ENCODE data around the gene SRP72.

The SRP72 gene

DNA sequence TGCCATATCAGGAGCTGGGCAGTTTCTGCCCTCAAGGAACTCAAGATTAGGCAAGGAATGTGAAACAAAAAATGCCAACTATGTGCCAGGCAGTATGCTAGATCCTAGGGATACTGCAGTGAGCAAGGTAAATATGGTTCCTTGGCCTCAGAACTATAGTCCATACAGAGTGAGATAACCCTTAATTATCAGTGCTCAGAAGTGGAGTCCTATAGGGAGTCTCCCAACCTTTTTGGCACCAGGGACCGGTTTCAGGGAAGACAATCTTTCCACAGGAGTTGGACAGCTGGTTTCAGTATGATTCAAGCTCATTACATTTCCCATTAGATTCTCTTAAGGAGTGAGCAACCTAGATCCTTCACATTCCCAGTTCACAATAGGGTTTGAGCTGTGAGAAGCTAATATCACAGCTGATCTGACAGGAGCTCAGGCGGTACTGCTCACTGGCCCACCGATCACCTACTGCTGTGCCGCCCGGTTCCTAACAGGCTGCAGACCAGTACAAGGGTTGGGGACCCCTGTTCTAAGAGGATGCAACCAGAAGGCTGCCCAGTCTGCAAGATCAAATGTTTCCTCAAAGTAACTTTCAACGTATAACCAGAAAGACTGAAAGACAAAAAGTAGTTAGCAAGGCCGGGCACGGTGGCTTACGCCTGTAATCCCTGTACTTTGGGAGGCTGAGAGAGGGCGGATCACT lies 1.7 kb upstream of the SRP72 start:
- DNase-seq (ENCODE audit: low read depth), result peak; percentile 44

DNA sequence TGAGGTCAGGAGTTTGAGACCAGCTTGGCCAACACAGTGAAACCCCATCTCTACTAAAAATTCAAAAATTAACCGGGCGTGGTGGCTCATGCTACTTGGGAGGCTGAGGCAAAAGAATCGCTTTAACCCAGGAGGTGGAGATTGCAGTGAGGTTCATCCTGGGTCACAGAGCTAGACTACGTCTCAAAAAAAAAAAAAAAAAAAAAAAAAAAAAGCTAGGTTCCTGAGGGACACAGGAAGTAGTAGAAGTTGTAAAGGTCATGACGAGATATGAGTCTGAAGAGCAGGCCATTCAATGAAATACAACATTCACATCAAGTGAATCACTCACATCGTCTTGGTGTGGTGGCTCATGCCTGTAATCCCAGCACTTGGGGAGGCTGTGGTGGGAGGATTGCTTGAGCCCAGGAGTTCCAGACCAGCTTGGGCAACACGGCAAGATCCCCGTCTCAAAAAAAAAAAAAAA lies 1.1 kb upstream of the SRP72 start:
- DNase-seq (ENCODE audit: low read depth), result peak; percentile 96

DNA sequence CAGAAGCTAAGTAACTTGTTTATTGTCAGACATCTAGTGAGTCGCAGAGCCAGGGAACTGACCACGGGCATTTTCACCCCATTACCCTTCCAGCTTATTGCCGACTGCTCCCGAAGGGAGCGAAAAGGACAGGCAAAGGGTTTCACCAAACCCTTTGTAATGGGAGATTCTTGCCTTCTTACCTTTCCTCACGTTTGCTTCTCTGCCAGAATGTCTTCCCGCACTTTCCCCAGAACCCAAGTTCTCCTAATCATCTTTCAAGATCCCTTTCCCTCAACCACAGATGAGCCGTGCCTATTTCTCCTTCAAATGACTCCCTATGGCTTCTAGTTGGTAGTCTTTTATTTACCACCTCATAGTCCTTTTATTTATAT lies 520 bp upstream of the SRP72 start:
- DNase-seq (ENCODE audit: low read depth), result no peak

DNA sequence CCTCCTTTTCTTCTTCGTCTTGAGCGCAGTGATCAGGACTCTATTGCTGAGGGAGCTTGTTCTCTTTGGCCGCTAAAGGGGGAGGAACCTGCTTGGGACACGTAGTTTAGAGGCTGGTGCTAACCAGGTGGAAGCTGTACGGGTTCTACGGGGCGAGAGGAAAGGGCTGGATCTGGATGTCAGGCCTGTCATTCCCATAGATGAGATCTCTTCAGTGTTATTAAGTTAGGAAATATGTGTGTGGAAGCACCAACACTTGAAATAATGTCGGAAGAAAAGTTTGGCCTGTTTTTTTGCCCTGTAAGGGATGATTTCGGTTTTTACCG lies 643 bp downstream of the SRP72 start:
- DNase-seq (ENCODE audit: low read depth), result peak; percentile 44

DNA sequence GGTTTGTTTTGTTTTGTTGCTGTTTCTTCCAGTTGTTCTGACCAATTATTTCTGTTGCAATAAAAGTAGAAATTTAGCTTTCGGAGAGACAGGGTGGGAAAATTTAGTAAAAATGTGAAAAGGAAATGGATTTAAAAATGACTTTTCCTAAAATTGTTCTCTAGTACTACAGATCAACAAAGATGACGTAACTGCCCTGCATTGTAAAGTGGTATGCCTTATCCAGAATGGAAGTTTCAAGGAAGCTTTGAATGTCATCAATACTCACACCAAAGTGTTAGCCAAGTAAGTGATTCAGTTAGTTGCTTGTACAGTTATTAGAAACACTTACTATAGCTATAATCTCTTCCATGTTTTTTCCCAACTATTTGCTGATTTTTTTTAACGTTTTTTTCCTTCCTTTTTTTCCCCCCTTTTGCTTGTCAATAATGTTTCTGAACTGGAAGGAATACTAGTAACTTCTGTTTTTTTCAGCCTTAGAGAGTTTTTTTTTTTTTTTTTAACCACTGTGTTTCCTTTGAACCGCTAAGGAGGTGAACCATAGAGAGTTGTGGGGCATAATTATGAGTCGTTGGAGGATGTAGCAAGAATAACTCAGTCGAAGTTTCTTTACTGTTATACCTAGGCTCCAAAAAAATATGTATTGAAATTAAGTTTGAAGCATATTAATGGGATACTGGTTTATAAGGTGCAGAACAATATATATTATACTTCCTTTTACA lies 2.2 kb downstream of the SRP72 start:
- DNase-seq (ENCODE audit: low read depth), result peak; percentile 9

DNA sequence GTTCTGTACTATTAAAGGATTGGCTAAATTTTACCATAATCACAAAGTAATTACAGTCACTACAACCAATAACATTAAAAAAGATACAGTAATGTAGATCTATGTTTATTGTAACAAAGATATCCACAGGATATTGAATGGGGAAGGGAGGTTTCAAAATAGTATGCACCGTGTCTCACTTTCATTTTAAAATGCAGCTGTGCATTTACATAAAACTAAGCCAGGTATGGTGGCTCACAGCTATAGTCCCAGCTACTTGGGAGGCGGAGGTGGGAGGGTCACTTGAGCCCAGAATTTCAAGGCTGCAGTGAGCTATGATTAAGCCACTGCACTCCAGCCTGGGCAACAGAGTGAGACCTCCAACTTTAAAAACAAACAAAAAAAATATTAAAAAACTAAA lies 8.5 kb downstream of the SRP72 start:
- no peak for DNase-seq (ENCODE audit: low read depth)

DNA sequence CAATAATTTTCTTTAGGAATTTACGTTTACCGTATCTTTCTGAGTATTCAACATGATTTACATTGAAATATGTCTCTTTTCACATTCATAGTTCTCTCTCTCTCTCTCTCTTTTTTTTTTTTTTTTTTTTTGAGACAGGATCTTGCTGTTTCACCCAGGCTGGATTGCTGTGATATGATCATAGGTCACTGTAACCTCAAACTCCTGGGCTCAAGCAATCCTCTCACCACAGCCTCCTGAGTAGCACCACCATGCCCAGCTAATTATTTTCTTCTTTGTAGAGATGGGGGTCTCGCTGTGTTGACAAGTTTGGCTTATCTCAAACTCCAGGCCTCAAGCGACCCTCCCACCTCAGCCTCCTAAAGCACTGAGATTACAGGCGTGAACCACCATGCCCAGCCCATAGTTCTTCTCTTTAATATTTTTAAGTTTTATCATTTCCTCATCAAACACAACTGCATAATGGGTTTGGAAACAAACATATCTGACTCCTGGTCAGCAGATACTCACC lies 9.8 kb downstream of the SRP72 start:
- no peak for DNase-seq (ENCODE audit: low read depth)

DNA sequence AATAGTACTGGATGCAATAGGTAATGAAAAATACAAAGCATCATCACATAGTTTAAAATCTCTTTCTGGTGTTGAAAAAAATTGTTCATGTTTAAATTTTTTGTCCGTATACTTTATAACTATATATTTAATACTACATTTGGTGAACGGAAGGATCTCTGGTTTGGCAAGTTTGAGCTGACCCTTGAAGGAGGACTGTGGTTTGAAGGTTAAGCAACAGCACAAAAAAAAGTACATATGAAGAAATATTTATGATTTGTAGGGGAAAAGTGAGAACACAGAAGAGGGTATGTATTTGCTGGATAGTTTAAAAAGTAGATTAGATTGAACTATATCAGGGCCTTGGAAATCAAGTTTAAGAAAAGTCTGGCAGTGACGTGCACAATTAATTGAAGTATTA lies 13.3 kb downstream of the SRP72 start:
- peak; percentile 79 for DNase-seq (ENCODE audit: low read depth)

DNA sequence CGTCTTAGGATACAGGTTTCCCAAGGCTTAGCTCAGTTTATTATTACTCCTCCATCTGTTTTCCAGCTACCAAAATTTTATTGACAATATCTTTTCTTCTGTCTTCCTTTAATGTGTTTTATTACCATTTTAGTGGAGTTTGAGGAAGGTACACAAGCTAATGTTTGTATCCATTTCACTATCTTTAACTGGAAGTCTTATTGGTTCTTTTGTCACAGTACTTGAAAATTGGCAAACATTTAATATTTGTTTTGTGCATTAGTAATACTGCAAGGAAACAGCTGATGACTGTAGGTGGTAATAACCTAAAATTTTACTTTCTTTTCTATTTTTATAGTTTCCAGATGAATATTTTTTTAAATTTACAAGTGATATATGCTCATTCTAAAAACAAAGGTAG lies 28.8 kb downstream of the SRP72 start:
- no peak for DNase-seq (ENCODE audit: low read depth)

DNA sequence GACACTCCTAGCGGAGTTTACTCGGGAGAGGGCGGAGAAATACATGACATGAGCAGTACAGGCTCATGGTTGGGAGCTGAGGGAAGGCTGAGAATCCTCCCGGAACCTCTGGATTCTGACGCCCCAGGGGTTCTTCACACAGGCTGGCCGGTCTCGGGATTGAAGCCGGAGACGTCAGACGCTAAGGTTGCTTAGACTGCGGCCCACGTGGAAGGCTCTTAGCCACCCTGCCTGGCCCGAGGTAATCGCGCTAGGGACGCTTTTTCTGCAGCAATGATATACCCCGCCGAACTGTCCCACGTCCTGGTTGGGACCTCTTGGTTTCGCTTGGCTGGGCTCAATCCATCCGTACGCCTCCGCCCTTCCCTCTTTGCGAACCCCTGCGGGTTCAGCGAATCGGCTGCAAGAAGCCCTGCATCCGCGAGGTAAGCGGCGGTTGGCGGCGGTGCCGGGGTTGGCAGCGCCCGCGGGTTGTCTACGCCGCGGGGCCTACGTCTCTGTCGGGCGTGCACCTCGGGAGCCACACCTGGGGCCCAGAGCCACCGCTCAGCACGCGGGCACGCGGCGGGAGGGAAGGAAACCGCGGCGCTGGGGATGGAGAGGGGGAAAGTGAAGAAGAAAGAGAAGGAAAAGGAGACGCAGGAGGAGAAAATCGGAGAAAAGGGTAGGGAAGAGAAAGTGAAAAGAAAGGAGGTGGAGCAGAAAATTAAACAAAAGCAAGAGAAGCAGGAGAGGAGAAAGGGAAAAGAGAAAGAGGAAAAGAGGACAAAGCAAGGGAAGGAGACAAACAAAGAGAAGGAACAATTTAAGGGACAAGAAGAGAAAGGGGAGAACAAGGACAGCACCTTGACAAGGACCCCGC lies 38.1 kb downstream of the SRP72 start, which contains the start of gene ARL9:
ARL9 (plus strand) TSS at position 523 of the 862 bp plus-strand sequence; CDS start at position 595, 72 bp downstream.
- peak; percentile 63 for DNase-seq (ENCODE audit: low read depth)

DNA sequence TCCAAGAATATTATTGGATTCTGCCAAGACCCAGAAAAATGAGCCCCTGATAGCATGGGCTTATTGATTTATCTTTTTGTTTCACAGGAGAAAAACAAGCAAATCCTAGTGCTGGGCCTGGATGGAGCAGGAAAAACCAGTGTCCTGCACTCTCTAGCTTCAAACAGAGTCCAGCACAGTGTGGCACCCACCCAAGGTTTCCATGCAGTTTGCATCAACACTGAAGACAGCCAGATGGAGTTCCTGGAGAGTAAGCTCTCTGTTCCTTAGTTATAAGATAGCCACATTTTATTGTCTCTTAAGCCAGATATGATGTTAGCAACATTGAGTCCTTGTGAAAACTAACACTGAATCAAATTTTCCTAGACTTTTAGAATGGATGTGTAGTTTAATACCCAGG lies 43.7 kb downstream of the SRP72 start:
- no peak for DNase-seq (ENCODE audit: low read depth)

DNA sequence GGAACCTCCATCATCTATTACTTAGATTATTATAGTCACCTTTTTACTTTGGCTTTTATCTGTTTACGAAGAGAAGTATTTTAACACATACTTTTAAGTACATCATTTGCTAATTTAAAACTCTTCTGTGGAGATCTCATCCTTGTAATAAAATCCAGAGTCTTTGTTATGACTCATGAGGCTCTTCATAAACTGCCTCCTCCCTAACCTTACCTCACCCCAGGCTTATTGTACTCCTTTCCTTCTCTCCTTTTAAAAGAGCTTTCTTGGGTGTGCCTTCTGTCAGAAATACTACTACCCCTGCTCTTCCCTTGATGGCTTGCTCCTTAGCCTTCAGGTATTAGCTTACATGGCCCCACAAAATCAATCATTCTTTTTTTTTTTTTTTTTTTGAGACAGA lies 44.7 kb downstream of the SRP72 start:
- peak; percentile 24 for DNase-seq (ENCODE audit: low read depth)

DNA sequence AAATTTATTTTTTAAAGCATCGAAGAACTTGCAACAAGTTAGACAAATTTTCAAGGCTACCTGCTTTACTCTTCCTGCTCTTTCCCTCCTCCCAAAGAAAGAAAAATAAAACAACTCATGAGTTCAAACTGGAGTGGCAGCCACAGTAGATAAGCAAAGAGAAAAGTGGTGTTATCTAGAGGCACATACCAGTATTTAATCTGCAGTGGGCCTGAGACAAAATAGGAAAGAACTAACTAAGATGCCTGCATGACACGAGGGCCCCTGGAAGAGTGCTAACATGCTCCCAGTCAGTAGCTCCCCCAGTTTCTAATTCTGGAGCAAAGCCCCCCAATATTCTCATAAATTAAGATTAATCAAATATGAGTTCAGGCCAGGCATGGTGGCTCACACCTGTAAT lies 46.1 kb downstream of the SRP72 start:
- no peak for DNase-seq (ENCODE audit: low read depth)

DNA sequence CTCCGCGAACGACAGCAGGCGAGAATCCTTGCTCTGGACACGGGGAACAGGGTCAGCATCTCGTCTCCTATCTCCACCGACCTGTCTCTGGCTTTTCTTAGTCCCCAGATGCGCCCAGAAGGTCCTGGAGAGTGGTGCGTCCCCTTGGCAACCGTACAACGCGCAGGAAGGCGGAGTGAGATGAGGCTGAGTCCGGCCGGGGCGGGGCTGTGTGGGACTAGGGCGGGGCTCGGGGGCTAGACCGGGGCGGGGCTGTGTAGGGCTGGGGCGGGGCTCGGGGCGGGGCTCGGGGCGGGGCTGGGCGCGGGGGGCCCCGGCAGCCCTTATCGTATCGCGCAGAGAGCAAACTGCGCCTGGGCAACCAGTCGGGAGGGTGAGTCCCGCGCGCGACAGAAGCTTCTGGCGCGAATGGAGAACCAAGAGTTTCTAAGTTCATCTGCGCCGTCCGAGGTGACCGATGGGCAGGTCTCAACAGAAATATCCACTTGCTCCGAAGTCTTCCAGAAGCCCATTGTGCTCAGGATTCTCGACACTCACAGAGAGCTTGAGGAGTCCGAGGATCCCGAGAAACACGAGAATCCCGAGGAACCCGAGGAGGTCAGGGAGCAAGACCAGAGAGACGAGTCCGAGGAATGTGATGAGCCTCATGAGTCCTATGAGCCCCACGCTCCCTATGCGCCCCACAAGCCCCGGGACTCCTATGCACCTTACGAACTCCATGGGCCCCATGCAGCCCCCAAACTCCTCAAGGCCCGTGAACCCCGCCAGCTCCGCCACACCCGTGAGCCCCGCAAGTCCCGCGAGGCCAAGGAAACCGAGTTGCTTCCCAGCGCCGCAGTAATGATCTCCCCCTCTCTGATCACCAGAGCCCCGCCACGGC lies 63.1 kb downstream of the SRP72 start:
- peak; percentile 80 for DNase-seq (ENCODE audit: low read depth)

DNA sequence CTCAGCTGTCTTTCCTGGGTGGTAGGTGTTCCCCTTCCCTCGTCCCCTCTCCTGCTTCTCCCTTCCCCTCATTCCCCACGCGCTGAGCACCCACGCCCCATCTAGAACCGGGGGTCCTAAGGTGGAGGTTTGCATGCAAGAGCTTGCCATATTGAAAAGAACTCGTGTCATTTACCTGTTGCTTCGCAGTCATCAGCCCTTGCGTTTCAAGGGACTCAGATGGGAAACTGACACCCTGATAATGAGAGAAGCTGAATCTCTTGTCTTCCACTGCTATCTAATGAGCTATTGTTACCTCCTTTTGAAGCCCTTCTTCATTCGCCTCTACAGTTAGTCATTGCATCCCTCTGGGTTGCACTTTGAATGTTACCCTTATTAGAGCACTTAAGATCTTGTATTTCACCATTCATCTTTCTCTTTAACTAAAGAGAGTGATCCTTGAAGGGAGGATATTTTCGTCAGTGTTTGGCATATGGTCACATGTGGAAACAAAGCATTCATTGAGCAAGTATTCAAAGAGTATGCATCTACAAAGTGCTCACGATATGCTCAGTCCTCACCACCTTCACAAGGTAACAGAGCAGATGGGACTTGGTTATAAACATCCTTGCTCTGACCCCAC lies 63.8 kb downstream of the SRP72 start:
- DNase-seq (ENCODE audit: low read depth), result no peak

DNA sequence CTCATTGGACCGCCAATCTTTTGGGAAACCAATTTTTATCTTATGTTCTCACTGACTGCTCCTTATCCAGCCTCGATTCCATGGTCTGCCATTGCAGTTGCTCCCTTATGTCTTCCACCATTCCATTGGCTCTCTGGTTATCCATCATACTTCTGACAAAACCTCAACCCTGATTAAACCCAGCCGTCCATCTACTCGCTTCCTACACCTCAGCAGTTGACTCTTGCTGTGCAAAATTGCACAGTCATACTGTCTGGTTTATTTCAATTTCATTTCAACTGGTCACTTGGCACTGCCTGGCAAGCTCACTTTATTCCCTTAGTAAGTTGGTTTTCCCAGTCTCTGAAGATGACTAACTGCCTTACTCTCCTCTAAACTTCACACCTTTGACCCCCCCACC lies 64.4 kb downstream of the SRP72 start:
- DNase-seq (ENCODE audit: low read depth), result peak; percentile 76

DNA sequence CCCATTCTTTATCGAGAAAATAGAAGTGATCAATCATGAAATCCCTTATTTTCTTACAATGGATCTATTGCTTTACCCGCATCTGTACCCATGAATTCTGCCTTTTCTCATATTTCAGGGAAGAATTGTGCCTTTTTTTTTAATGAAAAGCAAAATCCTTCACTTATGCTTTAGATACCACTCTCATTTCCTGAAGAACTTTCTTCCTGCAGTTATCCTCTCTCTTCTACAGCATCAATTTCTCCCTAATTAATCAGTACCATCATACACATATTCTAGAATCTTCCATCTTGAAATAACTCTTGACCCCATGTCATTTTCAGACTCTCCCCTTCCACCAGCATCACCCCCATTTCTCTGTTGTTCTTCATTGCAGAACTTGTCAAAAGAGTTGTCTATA lies 64.8 kb downstream of the SRP72 start:
- DNase-seq (ENCODE audit: low read depth), result no peak

DNA sequence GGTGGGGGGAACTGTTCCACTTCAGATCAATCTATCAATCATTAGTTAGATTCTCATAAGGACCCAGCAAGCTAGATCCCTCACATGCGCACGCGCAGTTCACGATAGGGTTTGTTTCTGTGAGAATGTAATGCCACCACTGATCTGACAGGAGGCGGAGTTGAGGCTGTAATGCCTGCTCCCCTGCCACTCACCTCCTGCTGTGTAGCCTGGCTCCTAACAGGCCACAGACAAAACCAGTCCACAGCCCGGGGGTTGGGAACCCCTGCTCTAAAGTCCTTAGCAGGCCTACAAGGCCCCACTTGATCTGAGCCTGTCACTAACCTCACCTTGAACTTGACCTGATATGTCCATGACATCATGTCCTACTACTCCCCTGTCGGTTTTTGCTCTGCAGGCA lies 68.5 kb downstream of the SRP72 start:
- DNase-seq (ENCODE audit: low read depth), result no peak

DNA sequence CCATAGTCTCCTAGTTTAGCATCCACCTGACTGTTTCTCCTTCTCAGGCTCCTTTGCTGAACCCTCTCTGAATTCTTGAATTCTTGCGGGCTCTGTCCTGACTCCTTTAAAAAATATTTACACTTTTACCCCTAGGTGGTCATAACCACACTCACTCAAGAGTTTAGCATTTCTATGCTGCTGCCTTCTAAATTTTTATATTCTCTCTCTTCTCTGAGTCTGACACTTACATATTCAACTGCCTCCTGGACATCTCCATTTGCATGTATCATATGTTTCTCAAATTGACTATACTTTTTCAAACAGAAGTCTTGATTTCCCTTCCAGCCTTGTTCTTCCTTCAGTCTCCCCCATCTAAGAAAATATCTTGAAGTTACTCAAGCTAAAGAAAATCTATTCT lies 69.7 kb downstream of the SRP72 start:
- no peak for DNase-seq (ENCODE audit: low read depth)

DNA sequence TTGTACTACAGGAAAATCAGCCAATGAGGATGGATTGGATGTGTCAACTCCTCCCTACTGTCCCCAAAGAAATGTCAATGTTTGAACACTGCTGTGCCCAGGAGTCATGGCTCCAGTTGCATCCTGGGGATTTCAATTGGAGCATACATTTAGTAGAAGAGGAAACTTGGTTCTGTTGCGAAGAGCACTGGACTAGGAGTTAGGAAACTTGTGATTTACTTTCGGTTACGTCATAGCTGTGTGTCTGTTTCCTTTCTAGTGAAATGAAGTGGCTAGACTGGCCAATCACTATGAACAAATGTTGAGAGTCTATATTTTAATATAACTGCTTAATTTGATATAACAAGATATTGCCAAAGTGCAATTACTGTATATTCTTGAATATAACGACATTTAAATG lies 73.4 kb downstream of the SRP72 start:
- DNase-seq (ENCODE audit: low read depth), result no peak

DNA sequence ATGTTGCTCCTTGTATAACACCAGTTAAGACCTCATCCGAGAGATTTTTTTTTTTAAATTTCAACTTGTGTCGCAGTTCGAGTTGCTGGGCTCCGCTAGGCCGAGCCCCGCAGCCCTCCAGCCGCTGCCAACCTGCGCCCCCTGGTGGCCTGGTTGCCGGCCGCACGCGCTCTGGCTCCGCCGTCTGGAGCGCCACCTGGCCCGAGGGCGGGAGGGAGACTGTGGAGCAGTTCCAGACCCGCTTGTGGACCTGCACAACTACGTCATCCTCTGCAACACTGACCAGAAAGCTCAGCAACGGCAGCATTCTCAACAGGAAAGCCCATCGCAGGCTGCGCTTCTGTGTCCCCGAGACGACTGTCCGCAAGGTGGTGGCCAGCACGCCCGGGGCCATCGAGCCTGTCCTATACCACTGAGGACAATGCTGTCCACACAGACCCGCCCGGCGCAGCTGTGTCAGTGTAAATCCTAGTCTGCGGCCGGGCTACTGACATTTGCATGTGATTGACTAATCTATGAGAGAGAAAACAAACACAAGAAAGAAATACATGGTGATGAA lies 77.2 kb downstream of the SRP72 start:
- DNase-seq (ENCODE audit: low read depth), result peak; percentile 76

All from amniotic epithelial cell (primary cell).